GM18861 (cell line): ENCODE results near the gene P3H3.

Source experiments
- ATAC-seq: cut with Tn5 transposase; IDR thresholded peaks from one replicate; pipeline ENCODE4 v1.9.1; 2021; ENCODE audit not compliant: unreplicated experiment

P3H3 gene

DNA sequence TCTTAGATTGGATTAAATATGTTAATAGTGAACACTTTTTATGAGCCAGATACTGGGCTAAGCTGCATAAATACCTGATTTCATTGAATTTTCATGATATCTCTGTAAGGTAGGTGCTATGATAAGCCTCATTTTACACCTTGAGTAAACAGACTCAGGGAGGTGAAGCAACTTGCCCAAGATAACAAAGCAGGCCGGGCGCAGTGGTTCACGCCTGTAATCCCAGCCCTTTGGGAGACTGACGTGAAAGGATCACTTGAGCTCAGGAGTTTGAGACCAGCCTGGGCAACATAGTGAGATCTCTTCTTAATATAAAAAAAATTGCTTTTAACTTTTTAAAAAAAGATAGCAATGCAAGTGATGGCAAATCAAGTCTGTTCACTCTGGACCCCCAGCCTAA lies 13.9 kb downstream of the P3H3 start:
- no peak for ATAC-seq

DNA sequence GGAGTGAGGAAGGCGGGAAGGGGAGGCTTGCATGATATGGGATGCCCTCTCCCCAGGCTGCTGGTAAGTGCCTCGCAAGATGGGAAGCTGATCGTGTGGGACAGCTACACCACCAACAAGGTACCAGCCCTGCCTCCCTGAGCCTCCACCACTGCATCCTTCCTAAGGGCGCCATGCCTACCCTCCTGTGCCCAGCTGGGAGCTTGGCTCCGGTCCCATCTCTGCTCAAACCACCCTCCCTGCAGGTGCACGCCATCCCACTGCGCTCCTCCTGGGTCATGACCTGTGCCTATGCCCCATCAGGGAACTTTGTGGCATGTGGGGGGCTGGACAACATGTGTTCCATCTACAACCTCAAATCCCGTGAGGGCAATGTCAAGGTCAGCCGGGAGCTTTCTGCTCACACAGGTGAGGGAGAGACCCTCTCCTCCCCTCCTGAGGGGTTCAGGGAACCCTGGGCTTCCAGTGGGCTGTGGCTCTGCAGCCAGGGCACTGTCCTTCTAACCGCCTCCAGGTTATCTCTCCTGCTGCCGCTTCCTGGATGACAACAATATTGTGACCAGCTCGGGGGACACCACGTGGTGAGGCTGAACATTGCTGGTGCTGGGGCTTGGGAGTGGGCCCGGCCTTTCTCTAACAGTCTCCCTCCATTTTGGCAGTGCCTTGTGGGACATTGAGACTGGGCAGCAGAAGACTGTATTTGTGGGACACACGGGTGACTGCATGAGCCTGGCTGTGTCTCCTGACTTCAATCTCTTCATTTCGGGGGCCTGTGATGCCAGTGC lies 15.1 kb downstream of the P3H3 start:
- ATAC-seq = no peak

DNA sequence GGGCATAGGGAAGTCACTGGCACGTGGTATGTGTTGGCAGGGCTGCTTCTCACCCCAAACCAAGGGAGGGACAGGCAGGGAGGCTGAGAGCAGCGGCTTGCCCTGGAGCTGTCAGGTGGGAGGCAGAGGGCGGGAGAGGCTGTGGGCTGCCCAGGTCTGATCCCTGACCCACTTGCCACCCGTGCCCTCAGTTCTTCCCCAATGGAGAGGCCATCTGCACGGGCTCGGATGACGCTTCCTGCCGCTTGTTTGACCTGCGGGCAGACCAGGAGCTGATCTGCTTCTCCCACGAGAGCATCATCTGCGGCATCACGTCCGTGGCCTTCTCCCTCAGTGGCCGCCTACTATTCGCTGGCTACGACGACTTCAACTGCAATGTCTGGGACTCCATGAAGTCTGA lies 17.2 kb downstream of the P3H3 start:
- no peak for ATAC-seq

DNA sequence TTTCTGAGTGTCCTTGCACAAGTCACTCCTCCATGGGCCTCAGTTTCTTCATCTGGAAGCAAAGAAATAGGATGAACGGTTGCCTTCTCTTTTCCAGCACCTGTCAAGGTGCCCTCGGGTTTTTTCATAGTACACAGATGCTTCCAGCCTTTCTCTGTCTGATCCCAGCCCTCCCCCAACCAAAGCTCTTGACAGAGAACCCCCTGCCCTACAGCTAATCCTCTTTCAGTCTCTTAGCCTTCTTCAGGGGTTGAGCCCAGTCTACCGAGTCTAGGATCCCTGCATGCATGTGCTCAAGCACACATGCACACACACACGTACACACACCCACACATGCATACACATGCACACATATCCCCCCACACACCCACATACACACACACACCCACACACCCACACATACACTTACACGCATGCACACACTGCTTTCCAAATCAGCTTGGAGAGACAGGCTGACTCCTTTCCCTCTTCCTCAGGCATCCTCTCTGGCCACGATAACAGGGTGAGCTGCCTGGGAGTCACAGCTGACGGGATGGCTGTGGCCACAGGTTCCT lies 18.2 kb downstream of the P3H3 start:
- ATAC-seq = no peak

DNA sequence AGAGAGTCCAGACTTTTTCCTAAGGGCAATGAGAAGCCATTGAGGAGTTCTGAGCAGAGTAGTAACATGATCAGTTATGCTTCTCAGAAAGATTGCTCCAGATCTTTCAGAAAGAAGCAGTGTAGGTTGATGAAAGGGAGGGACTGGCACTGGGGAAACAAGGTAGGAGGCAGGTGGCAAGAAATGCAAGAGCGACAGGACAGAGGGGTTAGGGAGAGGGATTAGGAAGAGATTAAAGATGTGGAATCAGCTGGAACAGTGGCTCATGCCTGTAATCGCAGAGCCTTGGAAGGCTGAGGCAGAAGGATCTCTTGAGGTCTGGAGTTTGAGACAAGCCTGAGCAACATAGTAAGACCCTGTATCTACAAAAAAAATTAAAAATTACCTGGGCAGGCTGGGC lies 19.5 kb downstream of the P3H3 start:
- no peak for ATAC-seq

- no peak for ATAC-seq
Observed at GRCh38 chr12:6849427-6849826, 21.2 kb downstream of the P3H3 start.

DNA sequence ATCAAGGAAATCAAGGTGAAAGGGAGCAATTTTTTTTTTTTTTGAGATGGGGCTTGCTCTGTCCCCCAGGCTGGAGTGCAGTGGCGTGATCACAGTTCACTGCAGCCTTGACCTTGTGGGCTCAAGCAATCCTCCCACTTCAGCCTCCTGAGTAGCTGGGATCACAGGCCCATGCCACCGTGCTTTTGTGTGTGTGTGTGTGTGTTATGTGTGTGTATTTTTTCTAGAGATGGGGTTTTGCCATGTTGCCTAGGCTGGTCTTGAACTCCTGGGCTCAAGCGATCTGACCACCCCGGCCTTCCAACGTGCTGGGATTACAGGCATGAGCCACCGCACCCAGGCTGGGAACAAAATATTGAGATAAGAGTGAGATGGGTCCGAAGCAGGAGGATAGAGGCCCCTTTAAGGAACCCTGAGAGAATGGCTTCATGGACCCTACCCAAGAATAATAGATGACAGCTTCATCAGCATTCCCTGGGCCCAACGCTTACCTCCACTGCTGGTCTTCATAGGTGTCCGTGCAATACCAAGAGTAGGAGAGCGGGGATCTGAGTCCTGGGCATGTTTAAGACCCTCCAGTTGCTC lies 21.9 kb downstream of the P3H3 start:
- no peak for ATAC-seq

DNA sequence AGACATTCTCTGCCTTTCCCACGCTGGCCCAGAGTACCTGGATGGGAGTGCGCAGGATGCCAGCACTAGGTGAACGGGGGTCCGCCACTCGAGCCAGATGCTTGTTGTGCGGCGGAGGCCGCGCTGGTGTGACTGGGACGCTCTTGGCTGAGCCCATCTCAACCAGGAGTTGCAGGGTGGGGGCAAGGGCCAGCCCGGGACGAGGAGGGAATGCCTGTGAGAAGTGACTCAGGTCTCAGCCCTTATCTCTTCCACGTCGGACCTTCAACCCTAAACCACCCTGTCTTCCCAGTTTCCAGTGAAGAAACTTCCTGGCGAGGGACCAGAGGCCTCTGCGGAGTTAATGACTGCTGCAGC lies 22.6 kb downstream of the P3H3 start:
- no peak for ATAC-seq

GRCh38 chr12:6851153-6851920 lies 23.1 kb downstream of the P3H3 start, which contains the start of gene CDCA3:
CDCA3 (minus strand) TSS chr12:6851286; CDS start chr12:6850952, 334 bp downstream.
- peak; percentile 56 for ATAC-seq

GRCh38 chr12:6851921-6852650 lies 23.9 kb downstream of the P3H3 start, which contains the start of gene USP5:
USP5 (plus strand) TSS chr12:6852150; CDS start chr12:6852180, 30 bp downstream.
- peak; percentile 79 for ATAC-seq

GRCh38 chr12:6852651-6853354 lies 24.6 kb downstream of the P3H3 start:
- no peak for ATAC-seq

GRCh38 chr12:6853626-6854025 lies 25.4 kb downstream of the P3H3 start:
- ATAC-seq = no peak

DNA sequence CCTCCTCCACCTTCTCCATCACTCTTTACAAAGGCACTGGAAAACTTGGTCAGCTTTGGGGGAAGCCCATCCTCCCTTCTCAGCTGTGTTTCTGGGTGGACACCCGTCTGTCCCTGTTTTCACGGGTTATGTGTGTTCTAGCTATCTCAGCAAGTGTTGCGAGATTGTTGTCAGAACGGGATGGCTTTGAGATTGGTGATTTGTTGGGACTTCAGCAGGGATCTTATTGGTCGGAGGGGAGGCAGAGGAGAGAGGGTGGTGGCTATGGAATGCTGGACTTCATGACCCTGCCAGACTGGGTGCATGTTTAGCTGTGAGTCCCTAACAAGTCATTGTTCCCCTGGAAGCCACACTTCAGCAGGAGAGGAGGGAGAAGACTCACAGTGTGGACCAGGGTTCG lies 25.8 kb downstream of the P3H3 start:
- no peak for ATAC-seq

DNA sequence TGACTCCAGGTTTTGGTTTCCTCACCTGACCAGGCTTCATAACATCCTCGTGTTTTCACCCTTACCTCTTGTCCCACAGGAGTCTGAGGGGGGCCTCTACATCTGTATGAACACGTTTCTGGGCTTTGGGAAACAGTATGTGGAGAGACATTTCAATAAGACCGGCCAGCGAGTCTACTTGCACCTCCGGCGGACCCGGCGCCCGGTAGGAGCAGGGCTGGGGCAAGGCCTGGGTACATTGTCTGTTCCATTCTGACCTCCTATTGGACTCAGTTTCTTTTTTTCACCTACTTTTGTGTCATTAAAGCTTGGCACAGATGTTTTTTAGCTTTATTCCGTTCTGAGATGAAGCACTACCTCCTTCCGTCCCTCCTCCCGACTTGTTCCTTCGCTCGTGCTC lies 27.1 kb downstream of the P3H3 start:
- ATAC-seq = no peak

DNA sequence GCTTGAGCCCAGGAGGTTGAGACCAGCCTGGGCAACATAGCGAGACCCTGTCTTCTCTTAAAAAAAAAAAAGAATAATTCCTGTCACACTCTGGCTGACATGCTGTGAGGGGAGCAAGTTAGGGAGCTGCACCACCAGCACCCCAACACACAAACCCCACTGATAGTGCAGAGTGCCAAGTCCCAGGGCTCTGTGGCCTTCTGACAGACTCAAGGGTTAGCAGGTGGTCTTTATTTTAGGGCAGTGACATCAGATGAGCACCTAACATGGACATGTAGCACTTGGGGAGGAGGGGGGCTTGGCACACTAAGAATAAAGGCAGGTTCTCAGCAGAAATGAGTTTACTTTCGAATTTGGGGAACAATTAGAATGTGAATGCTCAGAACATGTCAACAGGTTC lies 30.6 kb downstream of the P3H3 start:
- no peak for ATAC-seq

DNA sequence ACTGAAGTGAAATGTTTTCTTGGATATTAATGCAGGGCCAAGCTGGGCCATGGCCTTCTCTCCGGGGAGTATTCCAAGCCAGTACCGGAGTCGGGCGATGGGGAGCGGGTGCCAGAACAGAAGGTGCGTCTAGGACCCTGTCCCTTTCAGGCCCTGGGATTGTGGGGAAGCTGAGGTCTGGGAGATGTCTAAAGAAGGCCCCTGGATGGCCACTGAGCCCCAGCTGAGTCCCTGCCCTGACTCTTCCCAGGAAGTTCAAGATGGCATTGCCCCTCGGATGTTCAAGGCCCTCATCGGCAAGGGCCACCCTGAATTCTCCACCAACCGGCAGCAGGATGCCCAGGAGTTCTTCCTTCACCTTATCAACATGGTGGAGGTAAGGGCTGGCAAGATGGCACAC lies 31.9 kb downstream of the P3H3 start:
- ATAC-seq = no peak

- no peak for ATAC-seq
Observed at GRCh38 chr12:6860942-6861341, 32.7 kb downstream of the P3H3 start.

DNA sequence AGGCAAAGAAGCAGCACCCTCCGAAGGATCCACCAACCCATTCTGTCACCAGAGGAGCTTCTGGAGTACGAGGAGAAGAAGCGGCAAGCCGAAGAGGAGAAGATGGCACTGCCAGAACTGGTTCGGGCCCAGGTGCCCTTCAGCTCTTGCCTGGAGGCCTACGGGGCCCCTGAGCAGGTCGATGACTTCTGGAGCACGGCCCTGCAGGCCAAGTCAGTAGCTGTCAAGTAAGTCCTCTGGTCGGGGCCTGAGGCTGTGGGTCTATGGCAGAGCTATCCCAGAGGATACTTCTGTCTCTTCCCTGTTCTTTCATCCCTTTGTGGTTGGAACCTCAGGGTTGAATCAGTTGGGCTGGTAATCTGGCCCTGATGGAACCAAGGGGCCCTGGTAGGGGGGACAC lies 33.2 kb downstream of the P3H3 start:
- ATAC-seq = no peak

- ATAC-seq = no peak
Observed at GRCh38 chr12:6863033-6863432, 34.8 kb downstream of the P3H3 start.

- no peak for ATAC-seq
Observed at GRCh38 chr12:6863586-6864321, 35.5 kb downstream of the P3H3 start.
